GM12801 (cell line): ENCODE results near the gene CDT1.

Source experiments
- TF ChIP-seq, protein P1 (sequence below): IDR thresholded peaks from one replicate; pipeline ENCODE4 v1.5.1; 2011; ENCODE audit warnings: control low read depth; ENCODE audit not compliant: insufficient read length; ENCODE audit errors: extremely low read depth

The CDT1 gene

GRCh38 chr16:88810912-88811768 lies 7.6 kb downstream of the CDT1 start:
- TF ChIP-seq, protein P1, sequence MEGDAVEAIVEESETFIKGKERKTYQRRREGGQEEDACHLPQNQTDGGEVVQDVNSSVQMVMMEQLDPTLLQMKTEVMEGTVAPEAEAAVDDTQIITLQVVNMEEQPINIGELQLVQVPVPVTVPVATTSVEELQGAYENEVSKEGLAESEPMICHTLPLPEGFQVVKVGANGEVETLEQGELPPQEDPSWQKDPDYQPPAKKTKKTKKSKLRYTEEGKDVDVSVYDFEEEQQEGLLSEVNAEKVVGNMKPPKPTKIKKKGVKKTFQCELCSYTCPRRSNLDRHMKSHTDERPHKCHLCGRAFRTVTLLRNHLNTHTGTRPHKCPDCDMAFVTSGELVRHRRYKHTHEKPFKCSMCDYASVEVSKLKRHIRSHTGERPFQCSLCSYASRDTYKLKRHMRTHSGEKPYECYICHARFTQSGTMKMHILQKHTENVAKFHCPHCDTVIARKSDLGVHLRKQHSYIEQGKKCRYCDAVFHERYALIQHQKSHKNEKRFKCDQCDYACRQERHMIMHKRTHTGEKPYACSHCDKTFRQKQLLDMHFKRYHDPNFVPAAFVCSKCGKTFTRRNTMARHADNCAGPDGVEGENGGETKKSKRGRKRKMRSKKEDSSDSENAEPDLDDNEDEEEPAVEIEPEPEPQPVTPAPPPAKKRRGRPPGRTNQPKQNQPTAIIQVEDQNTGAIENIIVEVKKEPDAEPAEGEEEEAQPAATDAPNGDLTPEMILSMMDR = no peak

GRCh38 chr16:88811769-88812512 lies 8.4 kb downstream of the CDT1 start, which contains the start of gene APRT:
Gene APRT (minus strand): TSS chr16:88811928. CDS start chr16:88811899, 29 bp downstream.
- TF ChIP-seq, protein P1 = no peak

DNA sequence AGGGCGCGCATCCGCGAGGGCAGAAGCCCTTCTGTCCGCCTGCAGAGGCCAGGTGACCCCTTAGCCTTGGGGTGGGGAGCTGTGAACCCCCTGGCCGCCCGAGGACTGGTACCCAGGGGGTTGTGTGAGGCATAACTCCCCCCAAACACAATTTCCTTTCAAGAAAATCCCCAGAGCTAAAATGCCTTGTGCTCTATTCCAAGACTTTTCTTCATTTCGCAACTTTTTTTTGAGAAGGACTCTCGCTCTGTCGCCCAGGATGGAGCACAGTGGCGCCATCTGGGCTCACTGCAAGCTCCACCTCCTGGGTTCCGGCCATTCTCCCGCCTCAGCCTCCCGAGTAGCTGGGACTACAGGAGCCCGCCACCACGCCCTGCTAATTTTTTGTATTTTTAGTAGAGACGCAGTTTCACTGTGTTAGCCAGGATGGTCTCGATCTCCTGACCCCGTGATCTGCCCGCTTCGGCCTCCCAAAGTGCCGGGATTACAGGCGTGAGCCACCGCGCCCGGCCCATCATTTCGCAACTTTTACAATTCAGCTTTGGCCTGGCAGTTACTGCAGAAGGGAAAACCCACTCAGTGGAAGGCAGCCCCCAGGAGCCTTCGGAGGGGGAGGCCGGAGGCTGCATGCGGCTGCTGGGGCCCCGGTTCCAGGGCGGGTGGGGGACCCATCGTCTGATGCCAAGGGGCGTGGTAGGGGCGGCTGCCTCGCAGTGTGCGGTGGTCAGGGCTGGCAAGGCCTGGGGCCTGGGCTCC lies 9.1 kb downstream of the CDT1 start:
- TF ChIP-seq, protein P1 = no peak

GRCh38 chr16:88813269-88814143 lies 9.9 kb downstream of the CDT1 start:
- TF ChIP-seq, protein P1 = no peak

- TF ChIP-seq, protein P1 = no peak
These were observed 10.5 kb downstream of the CDT1 start for GRCh38 chr16:88814144-88814502.

DNA sequence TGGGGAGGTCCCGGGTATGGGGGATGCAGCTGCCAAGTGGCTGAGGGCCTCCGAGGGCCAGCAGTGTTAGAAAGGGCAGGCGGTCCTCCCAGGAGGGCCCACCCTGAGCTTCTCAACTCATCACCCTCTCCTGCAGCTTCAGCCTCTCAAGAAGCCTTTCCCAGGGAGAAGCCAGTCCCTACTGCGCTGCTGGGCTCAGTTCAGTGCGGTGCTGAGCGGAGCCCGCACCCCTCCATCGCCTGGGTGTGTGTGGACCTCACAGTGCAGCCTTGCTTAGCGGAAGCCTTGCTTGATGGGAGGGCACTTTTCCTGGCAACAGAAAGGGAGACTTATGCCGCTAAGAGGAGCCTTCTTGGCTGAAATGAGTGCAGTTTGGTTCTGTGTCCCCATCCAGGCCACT lies 11.6 kb downstream of the CDT1 start:
- TF ChIP-seq, protein P1 = no peak
